SJSA1 (cell line): ENCODE data around the gene CA14. TPM values are rescaled to one million over a fixed set of nuclear protein-coding genes. Genes with fewer than 3 reads are reported as not detected.

Experiments
- DNase-seq, 2 experiments: peaks; one replicate each; pipeline ENCODE4 v3.0.0-alpha.2; 2015 to 2020; ENCODE audit warnings: low spot score in 2 of 2, low read depth in 1 of 2
- H3K27ac ChIP-seq: fragments of 250-450 bp; sonication (Bioruptor Pico); 2 replicates; pipeline ENCODE4 v1.5.1; 2020; ENCODE audit warnings: mild to moderate bottlenecking, moderate library complexity
- H3K27me3 ChIP-seq: fragments of 250-450 bp; sonication (Bioruptor Pico); replicated peaks from 2 replicates; pipeline ENCODE4 v1.5.1; 2020; ENCODE audit warnings: mild to moderate bottlenecking, moderate library complexity
- H3K36me3 ChIP-seq: fragments of 250-450 bp; sonication (Bioruptor Pico); 2 replicates; pipeline ENCODE4 v1.5.1; 2020; ENCODE audit warnings: mild to moderate bottlenecking
- H3K4me1 ChIP-seq: fragments of 250-450 bp; sonication (Bioruptor Pico); replicated peaks from 2 replicates; pipeline ENCODE4 v1.6.1; 2021; ENCODE audit warnings: mild to moderate bottlenecking
- H3K4me3 ChIP-seq: fragments of 250-450 bp; sonication (Bioruptor Pico); 2 replicates; pipeline ENCODE4 v1.5.1; 2020; ENCODE audit warnings: mild to moderate bottlenecking
- H3K9me3 ChIP-seq: fragments of 250-450 bp; sonication (Bioruptor Pico); replicated peaks from 2 replicates; pipeline ENCODE4 v1.5.1; 2020; ENCODE audit warnings: mild to moderate bottlenecking
- total RNA-seq: library from RNA; depleted of rRNA; stranded (reverse); fragments of >200 nt; shearing (Covaris generic); gene quantifications from 2 replicates; pipeline ENCODE4 v1.2.3, GENCODE V29; 2014

The CA14 gene
- total RNA-seq, 1 experiment from 2014 or later = not detected

- no peak overlapping the region for H3K27ac ChIP-seq
- peaks cover 2% of the 10 kb centered on the region; the same call in 1 of the 2 replicates for H3K27me3 ChIP-seq
- H3K4me3 ChIP-seq = no peak overlapping the region
- H3K4me1 ChIP-seq = peaks cover 13% of the 10 kb centered on the region
- H3K36me3 ChIP-seq = no peaks in the 10 kb centered on the region
- no peak for DNase-seq
- H3K9me3 ChIP-seq = no peaks in the 10 kb centered on the region
Observed at GRCh38 chr1:150256554-150257341, 826 bp upstream of the CA14 start.

- H3K9me3 ChIP-seq = no peaks in the 10 kb centered on the region
Observed at GRCh38 chr1:150259217-150259616, 1.6 kb downstream of the CA14 start.

GRCh38 chr1:150259758-150260669, 2.4 kb downstream of the CA14 start:
- no peak for DNase-seq
- no peaks in the 10 kb centered on the region; the same call in 1 of the 2 replicates for H3K27me3 ChIP-seq
- peaks cover 13% of the 10 kb centered on the region for H3K4me1 ChIP-seq
- peaks cover 8% of the 10 kb centered on the region for H3K36me3 ChIP-seq
- no peak overlapping the region for H3K4me3 ChIP-seq
- no peak overlapping the region for H3K27ac ChIP-seq
- H3K9me3 ChIP-seq = no peaks in the 10 kb centered on the region

More at GRCh38 chr1:150259217-150259616, 1.6 kb downstream of the CA14 start:
- no peaks in the 10 kb centered on the region; the same call in 1 of the 2 replicates for H3K27me3 ChIP-seq
- no peaks in the 10 kb centered on the region; the same call in 1 of the 2 replicates for H3K36me3 ChIP-seq
- H3K4me3 ChIP-seq = no peak overlapping the region
- peaks cover 13% of the 10 kb centered on the region for H3K4me1 ChIP-seq
- H3K27ac ChIP-seq = no peak overlapping the region
- DNase-seq = no peak

GRCh38 chr1:150261367-150261766, 3.8 kb downstream of the CA14 start:
- Histone ChIP-seq H3K27ac (no peak overlapping the region), H3K36me3 (peaks cover 21% of the 10 kb centered on the region), H3K9me3 (no peaks in the 10 kb centered on the region), H3K27me3 (no peaks in the 10 kb centered on the region; the same call in 1 of the 2 replicates), H3K4me3 (no peak overlapping the region), H3K4me1 (peaks cover 6% of the 10 kb centered on the region)
- DNase-seq = no peak

GRCh38 chr1:150262388-150263320, 5.1 kb downstream of the CA14 start:
- DNase-seq = no peak
- H3K4me1 ChIP-seq = peaks cover 8% of the 10 kb centered on the region
- no peak overlapping the region for H3K4me3 ChIP-seq
- no peaks in the 10 kb centered on the region for H3K9me3 ChIP-seq
- no peaks in the 10 kb centered on the region; the same call in 1 of the 2 replicates for H3K27me3 ChIP-seq
- no peak overlapping the region for H3K27ac ChIP-seq
- H3K36me3 ChIP-seq = peaks cover 33% of the 10 kb centered on the region

- H3K4me3 ChIP-seq = no peak overlapping the region
- H3K36me3 ChIP-seq = peaks cover 40% of the 10 kb centered on the region
- H3K4me1 ChIP-seq = peaks cover 11% of the 10 kb centered on the region
- no peak for DNase-seq
- no peak overlapping the region for H3K27ac ChIP-seq
- H3K9me3 ChIP-seq = no peaks in the 10 kb centered on the region
- no peaks in the 10 kb centered on the region; the same call in 1 of the 2 replicates for H3K27me3 ChIP-seq
Observed at GRCh38 chr1:150263549-150263948, 6.0 kb downstream of the CA14 start.

GRCh38 chr1:150267896-150268295, 10.3 kb downstream of the CA14 start:
- Histone ChIP-seq H3K4me1 (peaks cover 16% of the 10 kb centered on the region), H3K4me3 (peak overlapping the region; percentile 81), H3K9me3 (no peaks in the 10 kb centered on the region), H3K36me3 (peaks cover 42% of the 10 kb centered on the region), H3K27me3 (no peaks in the 10 kb centered on the region), H3K27ac (no peak overlapping the region; the same call in 1 of the 2 replicates)
- no peak for DNase-seq

- Histone ChIP-seq H3K9me3 (no peaks in the 10 kb centered on the region), H3K36me3 (peaks cover 42% of the 10 kb centered on the region), H3K4me1 (peaks cover 16% of the 10 kb centered on the region), H3K27me3 (no peaks in the 10 kb centered on the region), H3K4me3 (peak overlapping the region; percentile 81), H3K27ac (peak overlapping the region; percentile 58)
- no peak for DNase-seq
Observed at GRCh38 chr1:150268340-150268704, 10.7 kb downstream of the CA14 start.

GRCh38 chr1:150268705-150269403, 11.3 kb downstream of the CA14 start, which contains the start of gene APH1A:
TSS of gene APH1A (minus strand) at chr1:150269016. CDS start at chr1:150268810, 206 bp downstream.
- DNase-seq = peak; percentile 88 to 98
- H3K4me1 ChIP-seq = peaks cover 16% of the 10 kb centered on the region
- H3K36me3 ChIP-seq = peaks cover 42% of the 10 kb centered on the region
- H3K27me3 ChIP-seq = no peaks in the 10 kb centered on the region
- H3K27ac ChIP-seq = peak within 1 kb of the TSS; percentile 58
- no peaks in the 10 kb centered on the region for H3K9me3 ChIP-seq
- H3K4me3 ChIP-seq = peak within 1 kb of the TSS; percentile 81

- H3K27me3 ChIP-seq = no peaks in the 10 kb centered on the region
- H3K4me3 ChIP-seq = peak overlapping the region; percentile 81
- H3K27ac ChIP-seq = peak overlapping the region; percentile 58
- H3K9me3 ChIP-seq = no peaks in the 10 kb centered on the region
- no peak for DNase-seq
- peaks cover 40% of the 10 kb centered on the region for H3K36me3 ChIP-seq
- H3K4me1 ChIP-seq = peaks cover 16% of the 10 kb centered on the region
Observed at GRCh38 chr1:150269451-150269850, 11.9 kb downstream of the CA14 start.

GRCh38 chr1:150271291-150271959, 13.9 kb downstream of the CA14 start:
- H3K27me3 ChIP-seq = no peaks in the 10 kb centered on the region
- no peaks in the 10 kb centered on the region for H3K9me3 ChIP-seq
- H3K36me3 ChIP-seq = peaks cover 20% of the 10 kb centered on the region
- H3K27ac ChIP-seq = no peak overlapping the region
- H3K4me1 ChIP-seq = peaks cover 16% of the 10 kb centered on the region
- no peak for DNase-seq
- H3K4me3 ChIP-seq = no peak overlapping the region

- Histone ChIP-seq H3K27me3 (no peaks in the 10 kb centered on the region), H3K9me3 (no peaks in the 10 kb centered on the region), H3K4me1 (peaks cover 5% of the 10 kb centered on the region), H3K4me3 (no peak overlapping the region), H3K27ac (no peak overlapping the region), H3K36me3 (peaks cover 5% of the 10 kb centered on the region)
- DNase-seq = no peak
Observed at GRCh38 chr1:150273311-150273710, 15.7 kb downstream of the CA14 start.
